NCI-H345 treated with DMSO at 0.1 percent for 48 hours (cell line): ENCODE measurements around the gene EXPH5.

ENCODE experiments used
- DNase-seq: peaks from one replicate; lab custom pipeline; 2025; ENCODE audit not compliant: unreplicated experiment; lab: John Stamatoyannopoulos, UW

EXPH5 gene

GRCh38 chr11:108474664-108475463, 118.7 kb downstream of the EXPH5 start:
- DNase-seq: no peak

GRCh38 chr11:108472681-108473080, 120.9 kb downstream of the EXPH5 start:
- no peak for DNase-seq

- DNase-seq: no peak
These were observed 125.1 kb downstream of the EXPH5 start for GRCh38 chr11:108468478-108468864.

GRCh38 chr11:108467091-108467823, 126.3 kb downstream of the EXPH5 start, which contains the start of gene C11orf65:
TSS of gene C11orf65 (minus strand) at chr11:108467529. CDS start at chr11:108461559, 5,970 bp downstream.
- peak; percentile 96 for DNase-seq

GRCh38 chr11:108466405-108466804, 127.2 kb downstream of the EXPH5 start:
- no peak for DNase-seq
